Activated naive CD8-positive, alpha-beta T cell (primary cell): Measurements from ENCODE around the gene FHIT.

Experiments used
- H3K27ac Mint-ChIP-seq: one replicate; pipeline ENCODE4 v1.8.0; 2021; ENCODE audit warnings: mixed read lengths
- H3K27me3 Mint-ChIP-seq: one replicate; pipeline ENCODE4 v1.8.0; 2021; ENCODE audit warnings: mixed read lengths
- H3K36me3 Mint-ChIP-seq: one replicate; pipeline ENCODE4 v1.8.0; 2021; ENCODE audit warnings: mixed read lengths
- H3K4me1 Mint-ChIP-seq: one replicate; pipeline ENCODE4 v1.8.0; 2021; ENCODE audit warnings: low read depth, mixed read lengths
- H3K4me3 Mint-ChIP-seq: one replicate; pipeline ENCODE4 v1.8.0; 2021; ENCODE audit warnings: mild to moderate bottlenecking, mixed read lengths
- H3K9me3 Mint-ChIP-seq: one replicate; pipeline ENCODE4 v1.8.0; 2021; ENCODE audit warnings: low read depth, mixed read lengths

FHIT gene

DNA sequence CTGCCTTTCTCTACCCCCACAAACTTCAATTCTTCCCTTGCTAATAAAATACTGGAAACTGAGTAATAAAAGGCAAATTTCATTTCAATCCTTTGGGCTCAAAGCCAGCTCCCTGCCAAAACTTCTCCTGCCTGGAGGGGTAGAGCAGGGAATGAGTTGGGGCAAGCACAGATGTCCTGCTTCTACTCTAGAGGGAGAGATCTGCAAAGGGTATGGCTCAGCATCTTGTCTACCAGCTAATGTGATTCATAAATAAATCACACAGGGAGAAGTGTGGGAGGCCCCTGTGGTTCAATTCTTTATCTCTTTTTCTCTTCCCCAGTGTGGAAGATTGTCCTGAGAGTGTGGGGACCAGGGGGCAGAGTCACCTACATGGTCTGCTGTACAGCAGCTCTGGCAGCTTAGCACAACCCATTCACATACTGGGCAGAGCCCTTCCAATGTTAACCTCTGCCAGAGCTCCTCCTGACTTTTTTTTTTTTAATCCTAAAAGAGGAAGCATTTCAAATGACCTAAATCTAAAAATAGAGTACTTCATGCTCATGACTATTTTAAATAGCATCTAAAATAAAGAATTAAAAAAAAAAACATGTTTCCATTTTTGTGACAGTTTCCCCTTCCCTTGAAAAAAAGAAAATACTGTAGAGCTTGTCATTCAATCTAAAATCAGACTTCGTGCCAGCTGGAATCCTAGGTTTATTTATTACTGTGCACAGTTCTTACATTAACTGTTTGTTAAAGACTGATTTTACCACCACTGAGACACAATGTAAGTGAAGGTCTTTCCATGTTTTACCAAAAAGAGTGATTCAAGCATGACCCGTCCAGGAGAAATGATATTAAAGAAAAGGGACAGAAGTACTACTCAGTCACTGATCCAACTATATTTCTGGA lies 1117.7 kb downstream of the FHIT start:
- Mint-ChIP-seq H3K4me1 (no peaks in the 10 kb centered on the region), H3K27ac (no peak overlapping the region), H3K9me3 (peaks cover 4% of the 10 kb centered on the region), H3K36me3 (peaks cover 6% of the 10 kb centered on the region), H3K27me3 (no peaks in the 10 kb centered on the region), H3K4me3 (no peak overlapping the region)

DNA sequence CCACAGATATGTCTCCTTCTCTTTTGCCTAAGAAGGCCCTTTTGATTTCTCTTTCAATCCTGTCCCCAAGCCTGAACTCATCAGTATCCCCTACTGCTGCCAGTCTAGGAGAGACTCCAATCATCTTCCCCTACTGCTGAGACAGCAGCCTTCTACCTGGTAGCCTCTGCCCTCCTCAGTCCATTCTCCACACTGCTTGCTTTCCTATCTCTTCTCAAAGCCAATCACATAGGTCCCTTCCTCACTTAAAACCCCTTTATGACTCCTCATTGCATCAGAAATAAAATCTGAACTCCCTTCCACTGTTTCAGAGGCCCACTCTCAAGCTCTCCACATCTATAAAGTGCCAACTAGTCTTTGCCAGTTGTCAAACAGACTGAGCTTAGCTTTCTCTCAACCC lies 1119.6 kb downstream of the FHIT start:
- Mint-ChIP-seq H3K27me3 (no peaks in the 10 kb centered on the region), H3K36me3 (peaks cover 6% of the 10 kb centered on the region), H3K4me3 (no peak overlapping the region), H3K9me3 (peaks cover 8% of the 10 kb centered on the region), H3K27ac (no peak overlapping the region), H3K4me1 (no peaks in the 10 kb centered on the region)

DNA sequence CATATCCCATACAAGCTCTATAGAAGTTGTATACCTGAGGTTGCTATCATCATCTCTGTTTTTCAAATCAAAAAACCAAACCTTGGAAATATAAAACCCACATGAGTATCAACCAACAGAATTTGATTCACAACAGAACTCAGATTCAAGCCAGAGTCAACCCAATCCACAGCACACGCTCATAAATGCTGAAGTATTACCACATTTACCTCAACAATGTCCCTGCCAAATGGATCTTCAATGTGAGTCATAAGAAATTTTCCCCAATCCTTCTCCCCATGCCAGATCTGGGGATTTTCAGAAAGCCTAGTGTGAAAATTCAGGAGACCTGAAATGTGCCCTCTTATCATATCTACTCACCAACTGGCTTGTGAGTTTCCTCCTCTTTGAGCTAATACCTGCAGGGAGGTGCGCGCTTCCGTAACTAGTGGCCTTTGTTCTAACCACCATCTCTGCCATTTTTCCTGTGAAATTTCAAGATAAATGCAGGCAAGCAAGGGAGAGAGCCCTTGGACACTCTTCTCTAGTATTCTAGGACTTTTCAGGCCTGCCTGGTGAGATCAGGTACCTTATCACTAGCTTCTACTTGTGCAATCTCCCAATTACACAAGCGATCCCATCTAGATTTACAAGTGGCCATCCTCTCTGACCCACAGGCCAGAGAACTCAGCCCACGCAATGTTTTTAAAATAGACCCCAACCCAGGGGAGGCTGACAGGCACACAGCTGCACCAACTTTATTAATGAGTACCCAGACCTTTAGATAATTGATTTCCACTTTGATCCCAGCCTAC lies 1124.5 kb downstream of the FHIT start:
- H3K27me3 Mint-ChIP-seq: no peaks in the 10 kb centered on the region
- H3K36me3 Mint-ChIP-seq: no peaks in the 10 kb centered on the region
- peaks cover 4% of the 10 kb centered on the region for H3K9me3 Mint-ChIP-seq
- H3K4me1 Mint-ChIP-seq: peaks cover 2% of the 10 kb centered on the region
- H3K4me3 Mint-ChIP-seq: no peak overlapping the region
- no peak overlapping the region for H3K27ac Mint-ChIP-seq

DNA sequence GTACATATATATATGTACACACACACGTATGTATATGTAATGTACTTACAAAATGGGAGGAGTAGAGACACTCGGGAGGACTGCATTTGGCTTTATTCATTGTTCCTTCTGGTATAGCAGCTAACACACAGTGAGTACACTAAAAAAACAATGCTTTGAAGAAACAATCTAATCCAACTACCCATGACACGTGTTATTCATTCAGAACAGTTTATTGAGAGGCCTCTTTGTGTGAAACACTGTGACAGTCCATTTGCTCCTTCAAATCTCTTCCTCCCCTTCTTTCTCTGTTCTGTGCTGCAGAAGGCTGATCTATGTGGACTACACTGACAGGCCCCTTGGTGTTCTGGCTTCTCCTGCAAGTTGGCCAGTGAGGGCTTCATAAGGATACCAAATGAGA lies 1125.6 kb downstream of the FHIT start:
- H3K36me3 Mint-ChIP-seq: no peaks in the 10 kb centered on the region
- no peak overlapping the region for H3K27ac Mint-ChIP-seq
- no peaks in the 10 kb centered on the region for H3K27me3 Mint-ChIP-seq
- no peak overlapping the region for H3K4me3 Mint-ChIP-seq
- H3K9me3 Mint-ChIP-seq: peaks cover 4% of the 10 kb centered on the region
- H3K4me1 Mint-ChIP-seq: peaks cover 2% of the 10 kb centered on the region

DNA sequence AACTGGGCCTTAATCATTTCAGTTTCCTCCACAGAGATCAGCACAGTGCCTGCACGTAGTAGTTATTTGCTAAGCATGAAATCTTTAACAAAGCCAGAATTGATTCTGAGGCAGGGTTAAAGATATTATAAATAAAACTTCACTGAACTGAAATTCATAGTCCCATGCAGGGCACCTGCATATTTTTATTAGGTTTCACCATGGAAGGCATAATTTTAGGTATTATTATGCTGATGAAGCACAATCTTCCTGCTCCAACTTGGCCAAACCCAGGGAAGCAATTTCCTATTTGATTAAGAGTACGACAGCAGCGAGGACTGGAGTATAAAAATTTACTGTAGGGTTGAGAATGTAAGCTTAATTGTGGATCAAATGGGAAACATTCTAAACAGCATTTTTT lies 1131.0 kb downstream of the FHIT start:
- H3K4me1 Mint-ChIP-seq: peaks cover 2% of the 10 kb centered on the region
- no peak overlapping the region for H3K4me3 Mint-ChIP-seq
- no peak overlapping the region for H3K27ac Mint-ChIP-seq
- peaks cover 3% of the 10 kb centered on the region for H3K36me3 Mint-ChIP-seq
- no peaks in the 10 kb centered on the region for H3K27me3 Mint-ChIP-seq
- H3K9me3 Mint-ChIP-seq: no peaks in the 10 kb centered on the region

DNA sequence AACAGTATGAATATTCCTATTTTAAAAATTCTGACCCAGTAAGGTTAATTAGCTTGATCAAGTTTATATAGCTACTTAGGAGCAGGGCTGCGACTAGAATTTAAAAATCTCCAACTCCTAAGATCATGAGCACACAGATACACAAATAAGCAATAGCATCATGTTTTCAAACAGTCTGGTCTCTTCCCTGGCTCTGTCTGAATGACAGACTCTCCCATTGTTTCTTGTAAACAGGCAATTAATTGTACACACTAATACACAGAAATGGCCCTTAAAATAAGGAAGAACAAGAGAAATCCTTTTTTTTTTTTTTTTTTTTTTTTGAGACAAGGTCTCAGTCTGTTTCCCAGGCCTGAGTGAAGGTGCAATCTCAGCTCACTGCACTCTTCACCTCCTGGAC lies 1137.1 kb downstream of the FHIT start:
- no peaks in the 10 kb centered on the region for H3K27me3 Mint-ChIP-seq
- H3K4me3 Mint-ChIP-seq: no peak overlapping the region
- no peak overlapping the region for H3K27ac Mint-ChIP-seq
- no peaks in the 10 kb centered on the region for H3K4me1 Mint-ChIP-seq
- peaks cover 5% of the 10 kb centered on the region for H3K36me3 Mint-ChIP-seq
- no peaks in the 10 kb centered on the region for H3K9me3 Mint-ChIP-seq

DNA sequence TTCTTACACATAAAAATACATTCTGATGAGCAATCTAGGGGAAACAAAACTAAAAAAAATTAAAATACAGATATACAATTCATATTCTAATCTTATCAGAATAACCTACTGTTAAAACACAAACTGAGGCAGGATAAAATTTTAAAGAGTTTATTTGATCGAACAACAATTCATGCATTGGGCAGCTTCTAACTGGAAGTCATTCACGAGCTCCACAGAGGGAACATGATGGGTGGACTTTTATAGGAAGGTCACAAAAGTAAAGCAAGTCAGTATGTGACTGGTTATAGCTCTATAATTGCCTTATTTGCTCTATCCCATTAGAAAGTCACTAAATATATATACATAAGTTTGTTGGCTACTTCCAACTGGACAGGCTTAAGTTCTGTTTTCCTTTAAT lies 1144.0 kb downstream of the FHIT start:
- no peak overlapping the region for H3K4me3 Mint-ChIP-seq
- H3K27ac Mint-ChIP-seq: no peak overlapping the region
- H3K9me3 Mint-ChIP-seq: no peaks in the 10 kb centered on the region
- H3K27me3 Mint-ChIP-seq: no peaks in the 10 kb centered on the region
- H3K4me1 Mint-ChIP-seq: peaks cover 27% of the 10 kb centered on the region
- no peaks in the 10 kb centered on the region for H3K36me3 Mint-ChIP-seq

DNA sequence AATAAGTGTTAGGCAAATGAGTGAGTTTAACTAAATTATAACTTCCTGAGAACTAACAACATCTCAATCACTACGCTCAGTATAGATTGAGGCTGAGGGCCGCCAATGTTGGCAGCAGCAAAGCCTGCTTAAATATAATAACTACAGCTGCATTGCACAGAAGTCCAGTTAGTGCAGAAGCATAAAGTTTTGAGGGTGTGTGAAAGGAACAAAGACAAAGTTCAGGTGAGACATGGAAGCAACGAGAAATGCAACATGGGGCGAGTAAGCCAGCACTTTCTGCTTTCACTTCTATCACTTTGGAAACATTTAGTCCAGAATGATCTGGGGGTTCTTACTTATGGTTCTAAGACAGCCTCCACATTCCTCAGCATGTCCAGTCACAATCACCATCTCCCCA lies 1149.1 kb downstream of the FHIT start:
- Mint-ChIP-seq H3K27ac (no peak overlapping the region), H3K4me3 (no peak overlapping the region), H3K4me1 (peaks cover 27% of the 10 kb centered on the region), H3K9me3 (peaks cover 4% of the 10 kb centered on the region), H3K36me3 (peaks cover 4% of the 10 kb centered on the region), H3K27me3 (no peaks in the 10 kb centered on the region)

DNA sequence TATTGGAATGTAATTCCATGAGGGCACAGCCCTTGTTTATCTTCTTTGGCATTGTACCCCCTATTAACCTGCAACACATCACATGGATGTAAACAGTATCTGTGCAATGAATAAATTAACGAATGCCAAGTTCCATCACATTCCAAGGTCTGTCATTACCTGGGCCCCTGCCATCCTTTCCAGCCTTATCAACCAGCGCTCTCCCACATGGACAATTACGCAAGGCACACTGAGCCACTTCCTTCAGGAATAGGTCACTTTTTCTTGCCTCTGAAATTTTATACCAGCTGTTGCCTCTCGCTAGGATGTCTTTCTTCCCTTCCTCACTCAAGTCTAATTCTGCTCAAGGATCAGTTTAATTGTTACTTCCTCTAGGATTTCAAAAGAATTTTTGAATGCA lies 1149.6 kb downstream of the FHIT start:
- Mint-ChIP-seq H3K27ac (no peak overlapping the region), H3K4me1 (peaks cover 27% of the 10 kb centered on the region), H3K27me3 (no peaks in the 10 kb centered on the region), H3K4me3 (no peak overlapping the region), H3K36me3 (peaks cover 4% of the 10 kb centered on the region), H3K9me3 (peaks cover 4% of the 10 kb centered on the region)

DNA sequence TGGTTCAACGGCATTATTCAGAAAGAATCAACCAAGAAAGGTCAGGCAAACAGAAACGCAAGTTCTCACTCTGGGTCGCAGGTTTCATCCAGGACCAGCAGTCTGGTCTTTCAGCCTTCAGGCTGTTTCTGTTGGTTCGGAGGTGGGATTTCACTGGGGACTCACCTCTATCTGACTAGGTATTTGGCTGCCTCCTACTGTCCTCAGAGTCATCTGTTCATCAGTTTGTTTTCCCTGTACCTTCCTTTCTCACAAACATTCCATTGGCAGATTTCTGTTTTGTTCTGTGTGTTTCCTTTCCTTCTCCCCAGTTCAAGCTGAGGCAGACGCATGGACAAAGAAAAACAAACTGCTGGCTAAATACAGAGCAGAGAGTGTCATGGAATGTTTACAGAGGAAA lies 1154.8 kb downstream of the FHIT start:
- H3K4me3 Mint-ChIP-seq: no peak overlapping the region
- H3K27ac Mint-ChIP-seq: no peak overlapping the region
- peaks cover 9% of the 10 kb centered on the region for H3K36me3 Mint-ChIP-seq
- H3K9me3 Mint-ChIP-seq: peaks cover 4% of the 10 kb centered on the region
- no peaks in the 10 kb centered on the region for H3K27me3 Mint-ChIP-seq
- H3K4me1 Mint-ChIP-seq: peaks cover 18% of the 10 kb centered on the region

DNA sequence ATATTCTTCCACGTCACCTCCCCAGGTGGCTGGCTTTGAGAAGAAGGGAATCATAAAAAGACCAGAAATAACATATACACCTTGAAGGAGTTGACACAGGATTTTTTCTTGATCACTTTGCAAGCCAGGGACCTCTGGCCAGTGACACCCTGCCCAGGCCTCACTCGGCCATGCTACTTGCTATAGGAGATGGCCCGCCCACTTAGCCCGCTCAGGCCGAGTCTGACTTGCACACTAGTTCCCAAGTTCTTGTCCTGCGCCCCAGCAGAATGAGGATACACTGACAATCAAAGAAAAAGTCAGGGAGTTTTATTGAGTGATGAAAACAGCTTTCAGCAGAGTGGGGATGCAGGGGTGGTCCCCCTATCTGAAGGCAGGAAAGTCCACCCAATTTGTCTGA lies 1155.3 kb downstream of the FHIT start:
- Mint-ChIP-seq H3K4me1 (peaks cover 22% of the 10 kb centered on the region), H3K9me3 (peaks cover 4% of the 10 kb centered on the region), H3K4me3 (no peak overlapping the region), H3K36me3 (peaks cover 9% of the 10 kb centered on the region), H3K27me3 (no peaks in the 10 kb centered on the region), H3K27ac (no peak overlapping the region)

DNA sequence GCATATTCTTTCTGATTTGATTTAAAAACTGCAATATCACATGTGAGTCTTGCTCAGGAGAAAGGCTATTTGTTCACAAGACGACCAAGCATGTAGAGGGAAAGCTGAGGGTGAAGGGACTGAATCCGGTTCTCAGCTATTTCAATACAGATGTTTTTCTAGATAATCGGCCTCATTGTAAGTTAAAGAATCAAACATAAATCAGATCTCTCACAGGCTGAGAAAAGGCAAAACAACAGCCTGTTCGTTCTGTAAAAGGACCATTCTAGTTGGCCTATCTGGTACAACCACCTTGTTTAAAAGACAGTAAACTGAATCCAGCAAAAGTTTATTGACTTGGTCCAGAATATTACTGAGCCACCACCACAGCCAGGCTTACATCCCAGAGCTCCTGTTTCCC lies 1155.7 kb downstream of the FHIT start:
- Mint-ChIP-seq H3K27me3 (no peaks in the 10 kb centered on the region), H3K4me1 (peaks cover 27% of the 10 kb centered on the region), H3K4me3 (no peak overlapping the region), H3K27ac (no peak overlapping the region), H3K9me3 (peaks cover 4% of the 10 kb centered on the region), H3K36me3 (peaks cover 9% of the 10 kb centered on the region)

DNA sequence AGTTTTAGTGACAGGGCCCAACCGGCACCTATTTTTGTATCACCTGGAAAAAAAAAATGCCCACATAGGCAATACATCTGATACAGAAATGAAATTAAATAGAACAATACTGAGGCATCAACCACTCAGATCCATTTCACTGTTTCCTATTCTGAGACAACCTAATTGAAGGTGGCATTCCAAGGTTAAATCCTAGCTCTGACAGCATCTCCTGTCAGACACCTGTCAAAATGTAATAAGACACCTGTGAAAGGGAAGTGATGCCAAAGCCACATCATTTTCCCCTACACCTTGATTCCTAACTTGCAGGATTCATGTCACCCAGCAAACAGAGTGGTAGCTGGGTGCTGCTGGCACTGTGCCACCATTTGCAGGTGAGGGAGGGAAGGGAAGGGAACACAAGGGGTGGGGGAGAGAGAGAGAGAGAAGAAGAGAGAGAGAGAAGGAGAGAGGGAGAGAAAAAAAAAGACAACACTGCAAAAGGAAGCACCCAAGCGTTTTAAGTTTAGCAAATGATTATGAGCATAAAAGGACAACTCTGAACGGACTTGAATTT lies 1156.8 kb downstream of the FHIT start:
- Mint-ChIP-seq H3K36me3 (peaks cover 9% of the 10 kb centered on the region), H3K4me3 (no peak overlapping the region), H3K9me3 (peaks cover 4% of the 10 kb centered on the region), H3K27ac (no peak overlapping the region), H3K4me1 (peaks cover 33% of the 10 kb centered on the region), H3K27me3 (no peaks in the 10 kb centered on the region)

DNA sequence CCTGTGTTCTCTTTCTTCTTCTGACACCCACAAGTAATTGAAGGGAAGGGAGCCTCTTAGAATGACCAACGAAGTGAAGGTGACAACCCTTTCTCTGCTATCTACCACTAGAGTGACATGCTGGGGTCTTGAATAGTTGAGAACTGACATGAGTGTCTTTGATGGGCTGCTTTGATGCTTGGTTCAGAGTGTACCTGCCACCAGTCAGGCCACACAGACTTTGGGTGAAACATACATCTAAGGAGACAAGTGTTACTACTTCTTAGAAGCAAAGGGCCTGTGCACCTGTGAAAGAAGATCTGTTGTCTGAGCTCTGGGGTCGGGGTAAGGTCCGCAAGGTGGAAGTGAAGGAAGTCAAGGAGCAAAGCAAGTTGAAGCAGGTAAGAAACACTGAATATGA lies 1160.7 kb downstream of the FHIT start:
- Mint-ChIP-seq H3K9me3 (peaks cover 3% of the 10 kb centered on the region), H3K4me1 (peaks cover 50% of the 10 kb centered on the region), H3K4me3 (no peak overlapping the region), H3K27ac (no peak overlapping the region), H3K36me3 (peaks cover 12% of the 10 kb centered on the region), H3K27me3 (no peaks in the 10 kb centered on the region)

DNA sequence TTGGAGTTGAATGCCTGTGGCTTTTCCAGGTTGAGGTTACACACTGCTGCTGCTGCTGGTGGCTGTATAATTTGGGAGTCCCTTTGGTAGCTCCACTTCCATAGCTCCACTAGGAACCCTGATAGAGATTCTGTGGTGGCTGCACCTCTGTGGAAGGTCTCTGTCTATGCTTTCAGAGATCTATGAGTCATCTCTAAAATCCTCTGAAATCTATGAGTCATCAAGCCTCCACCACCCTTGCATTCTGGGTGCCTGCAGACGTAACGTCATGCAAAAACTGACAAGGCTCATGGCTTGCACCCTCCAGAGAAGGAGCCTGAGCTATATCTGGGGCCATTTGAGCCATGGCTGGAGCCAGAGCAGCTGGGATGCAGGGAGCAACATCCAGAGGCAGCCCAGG lies 1164.4 kb downstream of the FHIT start:
- peaks cover 3% of the 10 kb centered on the region for H3K9me3 Mint-ChIP-seq
- H3K27ac Mint-ChIP-seq: peak overlapping the region; percentile 22
- peaks cover 13% of the 10 kb centered on the region for H3K36me3 Mint-ChIP-seq

More for the DNA sequence above, 1164.4 kb downstream of the FHIT start:
- Mint-ChIP-seq H3K4me3 (no peak overlapping the region), H3K27me3 (no peaks in the 10 kb centered on the region), H3K4me1 (peaks cover 52% of the 10 kb centered on the region)
